Right atrium auricular region (tissue), 2 donors: ENCODE data around the gene MYO1D. TPM values are rescaled to one million over a fixed set of nuclear protein-coding genes. Genes with fewer than 3 reads are reported as not detected.

Source experiments
- DNase-seq: peaks from one replicate; pipeline ENCODE4 v3.0.0-alpha.2; 2019; ENCODE audit warnings: low spot score
- H3K27ac ChIP-seq, 2 donors: fragments of 200-600 bp; sonication (generic); 1 replicate in 1 of 2; 2 replicates in 1 of 2; pipeline ENCODE4 v1.5.1; 2016 to 2019
- H3K27me3 ChIP-seq, 2 donors: fragments of 200-600 bp; sonication (generic); one replicate each; pipeline versions ENCODE4 v1.5.1 to v1.6.0; 2017 to 2019
- H3K36me3 ChIP-seq: fragments of 200-600 bp; sonication (generic); one replicate; pipeline ENCODE4 v1.5.1; 2016
- H3K4me1 ChIP-seq, 2 donors: fragments of 200-600 bp; sonication (generic); one replicate each; pipeline versions ENCODE4 v1.5.1 to v1.6.0; 2017 to 2019
- H3K4me3 ChIP-seq, 2 donors: fragments of 200-600 bp; sonication (generic); 1 replicate in 1 of 2; 2 replicates in 1 of 2; pipeline ENCODE4 v1.5.1; 2017 to 2019; ENCODE audit warnings: mild to moderate bottlenecking in 1 of 2, moderate library complexity in 1 of 2
- H3K9me3 ChIP-seq, 2 donors: fragments of 200-600 bp; sonication (generic); one replicate each; pipeline ENCODE4 v1.5.1; 2019
- total RNA-seq, 2 donors: library from RNA; depleted of rRNA; stranded (reverse); fragments of >200 nt; gene quantifications; one replicate each; pipeline ENCODE4 v1.1.0, GENCODE V29; 2016
- TF ChIP-seq, protein P1 (sequence below), 2 donors: fragments of 200-600 bp; sonication (generic); IDR thresholded peaks; one replicate each; pipeline ENCODE4 v1.5.1; 2019; ENCODE audit warnings: antibody characterized with exemption in 2 of 2

Gene MYO1D
- total RNA-seq, 2 donors from 2014 or later = 21.9 to 25.1 TPM

- Histone ChIP-seq H3K27ac (no peak overlapping the region), H3K36me3 (peaks cover 7% of the 10 kb centered on the region), H3K27me3 (no peaks in the 10 kb centered on the region), H3K4me1 (no peaks in the 10 kb centered on the region), H3K9me3 (no peaks in the 10 kb centered on the region), H3K4me3 (no peak overlapping the region)
- no peak for DNase-seq
- TF ChIP-seq, protein P1, sequence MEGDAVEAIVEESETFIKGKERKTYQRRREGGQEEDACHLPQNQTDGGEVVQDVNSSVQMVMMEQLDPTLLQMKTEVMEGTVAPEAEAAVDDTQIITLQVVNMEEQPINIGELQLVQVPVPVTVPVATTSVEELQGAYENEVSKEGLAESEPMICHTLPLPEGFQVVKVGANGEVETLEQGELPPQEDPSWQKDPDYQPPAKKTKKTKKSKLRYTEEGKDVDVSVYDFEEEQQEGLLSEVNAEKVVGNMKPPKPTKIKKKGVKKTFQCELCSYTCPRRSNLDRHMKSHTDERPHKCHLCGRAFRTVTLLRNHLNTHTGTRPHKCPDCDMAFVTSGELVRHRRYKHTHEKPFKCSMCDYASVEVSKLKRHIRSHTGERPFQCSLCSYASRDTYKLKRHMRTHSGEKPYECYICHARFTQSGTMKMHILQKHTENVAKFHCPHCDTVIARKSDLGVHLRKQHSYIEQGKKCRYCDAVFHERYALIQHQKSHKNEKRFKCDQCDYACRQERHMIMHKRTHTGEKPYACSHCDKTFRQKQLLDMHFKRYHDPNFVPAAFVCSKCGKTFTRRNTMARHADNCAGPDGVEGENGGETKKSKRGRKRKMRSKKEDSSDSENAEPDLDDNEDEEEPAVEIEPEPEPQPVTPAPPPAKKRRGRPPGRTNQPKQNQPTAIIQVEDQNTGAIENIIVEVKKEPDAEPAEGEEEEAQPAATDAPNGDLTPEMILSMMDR (IDR thresholded peaks at IDR 0.05) = no peak
Measured at GRCh38 chr17:32709562-32709961, 167.4 kb downstream of the MYO1D start.

GRCh38 chr17:32701871-32702270 is 175.1 kb downstream of the MYO1D start:
- Histone ChIP-seq H3K27ac (no peak overlapping the region), H3K9me3 (no peaks in the 10 kb centered on the region), H3K4me3 (no peak overlapping the region), H3K36me3 (no peaks in the 10 kb centered on the region), H3K27me3 (no peaks in the 10 kb centered on the region), H3K4me1 (no peaks in the 10 kb centered on the region)
- DNase-seq = no peak
- TF ChIP-seq, protein P1 (IDR thresholded peaks at IDR 0.05) = no peak

- TF ChIP-seq, protein P1 (IDR thresholded peaks at IDR 0.05) = no peak
Measured at GRCh38 chr17:32699247-32699646, 177.7 kb downstream of the MYO1D start.

GRCh38 chr17:32697728-32698625 is 178.9 kb downstream of the MYO1D start:
- no peak overlapping the region for H3K4me3 ChIP-seq
- no peaks in the 10 kb centered on the region for H3K27me3 ChIP-seq
- no peaks in the 10 kb centered on the region for H3K4me1 ChIP-seq
- H3K9me3 ChIP-seq = no peaks in the 10 kb centered on the region
- TF ChIP-seq, protein P1 (IDR thresholded peaks at IDR 0.05) = no peak
- no peaks in the 10 kb centered on the region for H3K36me3 ChIP-seq
- H3K27ac ChIP-seq = no peak overlapping the region
- no peak for DNase-seq

More at GRCh38 chr17:32699247-32699646, 177.7 kb downstream of the MYO1D start:
- Histone ChIP-seq H3K9me3 (no peaks in the 10 kb centered on the region), H3K27ac (no peak overlapping the region), H3K4me1 (no peaks in the 10 kb centered on the region), H3K36me3 (no peaks in the 10 kb centered on the region), H3K27me3 (no peaks in the 10 kb centered on the region), H3K4me3 (no peak overlapping the region)
- no peak for DNase-seq

DNA sequence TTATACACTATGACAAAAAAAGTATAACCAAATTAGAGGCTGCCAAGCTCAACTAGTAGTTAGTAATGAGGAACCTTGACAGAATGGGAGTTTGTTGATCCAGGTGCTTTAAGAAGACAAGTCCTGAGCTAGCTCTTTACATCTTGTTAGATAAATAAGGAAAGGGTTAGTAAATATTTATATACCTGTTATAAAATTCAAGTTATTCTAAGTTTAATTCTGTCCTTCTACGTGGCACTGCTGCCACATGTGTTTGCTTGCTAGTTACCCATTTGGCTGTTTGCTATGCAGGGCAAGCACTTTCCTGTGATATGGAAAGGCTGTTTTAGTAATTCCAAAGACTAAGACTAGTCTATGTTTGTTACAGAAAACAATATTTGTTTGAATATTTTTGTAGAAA is 180.5 kb downstream of the MYO1D start:
- Histone ChIP-seq H3K27ac (no peak overlapping the region), H3K4me3 (no peak overlapping the region), H3K36me3 (no peaks in the 10 kb centered on the region), H3K4me1 (no peaks in the 10 kb centered on the region), H3K27me3 (no peaks in the 10 kb centered on the region), H3K9me3 (no peaks in the 10 kb centered on the region)
- TF ChIP-seq, protein P1 (IDR thresholded peaks at IDR 0.05) = no peak
- DNase-seq = no peak
